GM18498 (cell line): ENCODE results near the gene WFDC5.

Experiments
- ATAC-seq: cut with Tn5 transposase; IDR thresholded peaks from one replicate; pipeline ENCODE4 v1.9.1; 2021; ENCODE audit warnings: mild to moderate bottlenecking, moderate library complexity; ENCODE audit not compliant: unreplicated experiment

Gene WFDC5

DNA sequence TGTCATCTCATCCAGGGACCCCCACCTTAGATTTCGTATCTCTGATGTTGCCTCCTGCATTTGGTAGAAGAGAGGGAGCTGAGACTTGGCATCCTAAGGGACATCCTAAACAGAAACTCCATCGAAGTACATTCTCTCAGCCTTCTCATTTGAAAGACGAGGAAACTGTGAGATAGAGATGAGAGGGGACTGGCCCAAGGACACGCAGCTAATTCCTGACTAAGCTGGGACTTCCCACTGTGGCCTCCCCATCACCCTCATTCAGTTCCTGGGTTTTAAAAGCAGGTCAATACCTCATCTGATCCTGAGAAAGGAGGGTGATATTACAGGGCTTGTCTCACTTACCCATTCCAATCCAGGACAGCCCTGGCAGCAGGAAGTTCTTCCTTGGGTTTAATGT is 855 bp upstream of the WFDC5 start:
- ATAC-seq, result no peak

DNA sequence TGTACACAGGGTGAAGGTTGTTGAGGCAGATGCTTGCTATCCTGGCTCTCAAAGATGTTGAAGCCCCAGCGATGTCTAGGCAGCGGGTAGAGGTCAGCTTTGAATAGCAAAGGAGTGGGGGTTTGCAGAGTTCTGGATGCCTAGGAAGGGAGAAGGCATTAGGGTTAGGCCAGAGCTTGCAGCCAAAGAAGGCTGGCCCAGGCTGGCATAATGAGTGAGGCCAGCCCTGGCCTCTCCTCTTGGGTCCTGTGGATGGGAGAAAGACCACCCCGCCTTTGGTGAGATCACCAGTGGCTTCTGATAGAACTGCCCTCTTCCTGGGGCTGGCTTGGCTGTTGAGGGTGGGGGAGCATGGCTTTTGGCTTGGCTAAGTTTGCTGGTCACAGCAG is 406 bp upstream of the WFDC5 start:
- no peak for ATAC-seq

DNA sequence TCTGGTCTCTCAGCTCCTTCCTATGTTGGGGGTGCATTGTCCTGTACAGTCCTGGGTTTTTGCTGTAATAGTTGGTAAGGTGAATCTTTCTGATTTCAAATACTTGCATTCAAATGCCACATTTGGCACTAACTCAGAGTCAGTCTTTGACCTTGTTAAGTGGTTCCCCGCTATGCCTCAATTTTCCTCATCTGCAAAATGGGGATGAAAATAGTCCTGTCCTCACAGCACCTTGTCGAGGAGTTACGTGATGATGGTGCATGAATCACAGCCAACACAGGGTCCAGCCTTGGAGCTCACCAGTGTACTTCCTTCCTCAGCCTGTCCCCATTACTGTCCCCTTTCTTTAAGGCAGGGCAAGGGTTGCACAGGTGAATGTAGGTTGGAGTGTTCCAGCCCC is 1.1 kb downstream of the WFDC5 start:
- no peak for ATAC-seq

DNA sequence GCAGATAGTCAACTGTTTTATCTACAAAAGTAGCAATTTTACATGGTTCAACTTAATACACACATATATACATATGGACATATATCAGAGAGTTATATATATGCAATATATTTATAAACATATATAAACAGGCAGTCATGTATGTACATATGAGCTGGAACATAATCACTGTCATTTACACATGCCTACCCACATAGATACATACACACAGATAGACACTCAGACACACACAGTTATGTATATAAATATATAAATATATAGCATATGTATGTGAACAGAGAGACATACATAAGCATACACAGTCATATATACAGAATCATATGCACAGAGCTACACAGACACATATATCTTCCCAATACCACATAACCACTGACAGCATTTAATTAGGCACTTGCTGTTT is 2.2 kb downstream of the WFDC5 start:
- ATAC-seq, result no peak

DNA sequence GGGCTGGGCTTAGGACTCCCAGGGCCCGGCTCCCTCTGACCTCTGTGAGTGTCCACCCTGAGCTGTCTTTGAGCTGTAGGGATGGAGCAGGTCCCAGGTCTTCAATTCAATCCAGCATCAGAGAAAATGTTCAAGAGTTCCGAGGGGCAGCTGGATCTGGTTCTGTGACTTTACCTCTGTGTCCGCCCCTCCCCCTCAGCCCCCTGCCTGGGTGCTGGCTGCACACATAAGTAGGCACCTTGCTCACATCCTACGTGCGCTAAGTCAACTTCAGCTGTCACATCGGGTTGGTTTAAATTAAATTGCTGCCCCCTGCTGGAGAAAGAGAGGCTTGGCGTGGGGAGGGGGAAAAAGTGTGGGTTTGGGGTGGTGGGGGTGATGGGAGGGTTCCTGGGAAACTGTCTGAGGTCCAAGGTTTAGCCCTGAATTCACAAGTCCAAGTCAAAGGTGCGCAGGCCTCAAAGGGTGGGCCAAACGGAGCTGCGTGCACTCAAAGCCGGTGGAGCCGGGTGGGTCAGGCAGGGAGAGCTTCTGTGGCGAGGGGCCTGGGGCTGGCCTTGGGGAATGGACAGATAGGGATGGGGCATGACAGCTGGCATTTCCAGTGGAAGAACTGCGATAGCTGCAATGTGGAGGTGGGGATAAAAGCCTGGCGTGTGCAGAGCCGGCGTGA is 3.0 kb downstream of the WFDC5 start:
- ATAC-seq, result no peak

DNA sequence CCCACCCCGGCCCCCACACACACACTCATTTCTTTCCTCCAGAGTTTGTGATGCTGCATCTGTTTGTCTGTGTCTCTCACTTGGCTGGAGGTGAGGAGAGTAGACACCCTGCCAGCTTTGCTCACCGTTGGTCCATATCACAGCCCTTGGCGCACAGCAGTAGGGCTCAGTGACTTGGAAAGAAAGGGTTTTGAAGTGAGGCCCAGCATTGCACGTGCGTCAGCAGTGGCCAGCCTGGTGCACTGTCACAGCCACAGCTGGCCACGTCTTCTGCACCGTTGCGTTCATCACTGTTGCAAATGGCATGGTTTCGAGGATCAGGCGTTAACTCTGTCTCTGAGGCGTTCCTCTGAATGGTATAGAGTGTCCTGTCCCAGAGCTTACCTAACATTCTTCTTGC is 3.7 kb downstream of the WFDC5 start:
- no peak for ATAC-seq

DNA sequence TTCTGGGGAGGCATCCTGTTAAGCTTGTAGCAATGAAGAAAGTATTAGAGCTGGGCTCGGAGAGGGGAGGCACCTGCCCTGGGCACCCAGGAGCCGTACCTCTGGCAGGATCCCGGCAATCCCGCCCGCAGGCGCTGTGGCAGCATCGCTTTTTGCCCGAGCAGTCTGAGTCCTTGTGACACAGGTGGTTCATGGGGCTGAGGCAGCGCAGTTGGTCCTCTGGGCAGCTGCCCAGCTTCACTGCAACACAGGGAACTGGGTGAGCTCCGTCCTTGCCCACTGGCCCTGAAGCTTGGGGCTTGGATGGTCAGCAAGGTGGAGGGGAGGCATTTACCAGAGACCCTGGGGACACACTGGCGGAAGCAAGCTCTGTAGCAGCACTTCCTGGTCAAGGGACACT is 4.7 kb downstream of the WFDC5 start:
- no peak for ATAC-seq

DNA sequence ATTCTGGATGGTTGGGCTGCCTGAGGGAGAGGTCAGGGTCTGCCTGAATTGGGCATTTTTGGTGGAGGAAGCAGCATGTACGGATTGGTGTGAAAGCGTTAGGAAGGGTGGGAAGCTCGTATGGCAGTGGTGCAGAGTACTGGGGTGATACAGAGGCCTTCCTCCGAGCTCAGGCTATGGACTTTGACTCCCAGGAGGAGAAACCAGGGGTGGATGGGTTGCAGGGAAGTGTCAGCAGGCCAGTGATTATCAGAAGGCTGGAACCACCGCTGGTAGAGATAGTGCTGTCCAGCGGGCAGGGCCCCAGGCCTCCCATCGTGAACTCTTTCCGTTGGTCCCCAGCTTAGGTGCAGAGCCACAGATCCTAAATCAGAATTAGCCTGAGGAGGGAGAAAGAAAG is 5.3 kb downstream of the WFDC5 start:
- no peak for ATAC-seq

DNA sequence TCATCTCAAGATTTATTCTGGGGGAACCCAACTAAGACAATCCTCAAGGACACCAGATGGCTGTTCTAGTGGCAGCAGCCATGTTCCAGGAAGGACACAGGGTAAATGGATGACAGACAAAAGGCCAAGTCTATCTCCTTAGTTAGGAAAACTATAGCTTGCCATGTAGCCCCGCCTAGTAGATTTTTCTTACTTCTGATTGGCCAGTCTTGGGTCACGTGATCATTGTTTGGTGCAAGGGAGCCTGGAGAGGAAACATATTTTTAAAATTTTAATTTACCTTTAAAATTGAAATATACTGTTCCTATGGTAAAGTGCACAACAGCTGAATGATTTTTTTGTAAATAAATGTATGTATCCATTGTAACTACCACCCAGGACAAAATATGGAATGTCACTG is 9.7 kb downstream of the WFDC5 start:
- no peak for ATAC-seq

DNA sequence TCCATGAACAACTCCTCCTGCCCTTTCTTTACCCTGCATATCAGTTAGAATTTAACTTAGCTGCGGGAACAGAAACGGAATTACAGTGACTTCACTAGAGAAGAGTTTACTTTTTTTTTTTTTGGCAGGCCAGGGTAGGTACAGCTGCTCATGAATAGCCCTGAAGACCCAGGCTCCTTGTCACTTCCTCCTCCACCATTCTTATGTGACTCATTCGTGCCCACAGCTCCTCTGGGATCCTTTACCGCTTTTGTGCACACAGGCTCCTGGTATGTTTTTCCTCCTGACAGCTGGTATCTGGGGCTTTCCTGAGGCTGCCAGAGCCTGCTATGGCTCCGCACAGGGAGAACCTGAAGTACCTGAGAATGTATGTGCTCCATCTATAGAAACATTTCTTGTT is 10.2 kb downstream of the WFDC5 start:
- no peak for ATAC-seq

DNA sequence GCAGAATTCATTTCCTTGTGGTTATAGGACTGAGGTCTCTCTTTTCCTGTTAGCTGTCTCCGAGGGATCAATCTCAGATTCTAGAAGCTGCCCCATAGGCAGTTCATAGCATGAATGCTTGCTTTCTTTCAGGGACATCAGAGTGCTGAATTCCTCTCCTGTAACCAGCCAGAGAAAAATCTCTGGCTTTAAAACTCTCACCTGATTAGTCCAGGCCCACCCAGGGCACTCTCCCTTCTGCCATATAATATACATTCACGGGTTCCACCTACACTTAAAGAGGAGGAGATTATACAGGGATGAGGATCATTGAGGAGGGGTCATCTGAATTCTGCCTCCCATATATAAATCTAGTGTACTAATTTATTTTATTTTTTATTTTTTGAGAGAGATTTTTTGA is 11.9 kb downstream of the WFDC5 start:
- ATAC-seq, result no peak

DNA sequence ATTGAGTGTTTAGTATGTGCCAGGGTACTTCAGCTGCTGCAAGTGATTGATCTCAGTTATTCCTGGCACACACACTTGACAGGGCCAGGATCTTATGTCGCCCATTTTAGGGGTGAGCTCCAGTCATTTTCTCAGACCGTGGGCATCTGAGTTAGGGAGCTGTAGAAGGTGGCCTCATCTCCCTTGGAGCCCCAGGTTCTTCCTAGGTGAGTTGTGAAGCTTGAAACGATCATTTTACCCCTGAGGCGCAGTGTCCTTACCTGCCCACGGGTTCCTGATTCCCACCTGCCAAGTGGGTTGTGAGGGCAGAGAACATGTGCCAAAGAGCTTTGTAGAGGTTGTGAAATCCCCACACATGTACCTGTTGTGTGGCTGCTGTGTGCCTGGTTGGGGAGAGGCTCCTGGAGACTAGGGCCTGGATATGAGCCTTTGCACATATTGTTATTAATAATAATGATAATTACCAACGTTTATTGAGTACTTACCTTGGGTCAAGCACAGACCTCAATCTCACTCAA is 13.6 kb downstream of the WFDC5 start:
- no peak for ATAC-seq

DNA sequence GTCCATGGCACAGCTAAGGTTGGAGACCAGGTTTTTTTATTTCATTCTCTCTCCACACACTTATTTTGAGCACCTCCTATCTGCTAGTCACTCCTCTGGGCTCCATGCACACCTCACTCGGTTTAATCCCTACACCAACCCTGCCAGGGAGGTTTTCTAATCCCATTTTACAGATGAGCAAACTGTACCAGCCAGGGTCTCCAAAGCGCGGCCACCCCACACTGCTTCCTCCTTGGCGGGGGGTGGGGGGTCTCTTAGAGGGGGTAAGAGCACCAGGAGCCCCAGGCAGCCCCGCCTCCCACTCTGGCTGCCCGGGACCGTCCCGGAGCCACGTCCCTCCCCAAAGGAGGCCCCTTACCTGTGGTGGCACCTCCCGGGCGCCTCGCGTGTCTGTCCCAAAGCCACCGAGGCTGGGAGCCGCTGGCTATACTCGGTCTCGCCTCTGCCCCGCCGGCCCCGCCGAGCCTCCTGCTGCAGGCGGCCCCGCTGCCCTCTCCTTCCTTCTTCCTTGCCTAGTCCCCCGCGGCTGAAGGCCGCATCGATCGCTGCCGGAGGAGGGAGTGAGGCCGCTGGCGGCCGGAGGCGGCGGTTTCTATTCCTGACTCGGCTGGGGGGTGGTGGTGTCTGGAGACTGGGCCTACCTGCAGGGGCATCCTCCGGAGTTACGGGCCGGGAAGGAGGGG is 14.3 kb downstream of the WFDC5 start, which contains the start of gene KCNS1:
Gene KCNS1 (minus strand): TSS at position 565 of the 683 bp plus-strand sequence. CDS start 1,891 bp downstream, outside the sequence.
- no peak for ATAC-seq

DNA sequence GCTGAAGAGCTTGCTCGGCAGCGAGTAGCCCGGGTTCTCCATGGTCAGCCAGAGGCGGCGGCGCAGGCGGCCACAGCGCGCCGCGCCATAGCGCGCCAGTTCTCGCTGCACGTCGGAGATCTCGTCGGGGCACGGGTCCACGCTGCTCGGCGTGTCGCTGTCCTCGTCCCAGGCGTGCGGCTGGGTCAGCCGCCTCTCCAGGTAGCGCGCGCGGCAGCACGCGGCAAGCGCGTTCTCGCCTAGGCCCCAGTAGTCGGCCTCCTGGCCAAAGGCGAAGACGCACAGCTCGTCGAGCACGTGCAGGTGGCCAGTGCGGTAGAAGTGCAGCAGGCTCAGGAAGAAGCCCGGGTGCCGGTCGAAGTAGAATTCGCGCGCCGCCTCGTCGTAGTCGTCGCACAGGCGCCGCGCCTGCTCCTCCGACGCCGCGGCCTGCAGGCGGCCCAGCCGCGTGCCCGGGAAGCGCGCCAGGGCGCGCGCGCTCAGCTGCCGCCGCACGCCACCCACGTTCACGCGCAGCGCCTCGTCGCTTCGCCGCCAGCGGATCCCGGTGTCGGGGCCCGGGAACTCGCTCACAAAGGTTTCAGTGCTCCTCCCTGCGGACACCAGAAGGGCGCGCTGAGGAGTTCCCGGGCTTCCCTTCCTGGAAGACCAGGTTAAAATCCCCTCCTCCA is 16.7 kb downstream of the WFDC5 start:
- ATAC-seq, result no peak

DNA sequence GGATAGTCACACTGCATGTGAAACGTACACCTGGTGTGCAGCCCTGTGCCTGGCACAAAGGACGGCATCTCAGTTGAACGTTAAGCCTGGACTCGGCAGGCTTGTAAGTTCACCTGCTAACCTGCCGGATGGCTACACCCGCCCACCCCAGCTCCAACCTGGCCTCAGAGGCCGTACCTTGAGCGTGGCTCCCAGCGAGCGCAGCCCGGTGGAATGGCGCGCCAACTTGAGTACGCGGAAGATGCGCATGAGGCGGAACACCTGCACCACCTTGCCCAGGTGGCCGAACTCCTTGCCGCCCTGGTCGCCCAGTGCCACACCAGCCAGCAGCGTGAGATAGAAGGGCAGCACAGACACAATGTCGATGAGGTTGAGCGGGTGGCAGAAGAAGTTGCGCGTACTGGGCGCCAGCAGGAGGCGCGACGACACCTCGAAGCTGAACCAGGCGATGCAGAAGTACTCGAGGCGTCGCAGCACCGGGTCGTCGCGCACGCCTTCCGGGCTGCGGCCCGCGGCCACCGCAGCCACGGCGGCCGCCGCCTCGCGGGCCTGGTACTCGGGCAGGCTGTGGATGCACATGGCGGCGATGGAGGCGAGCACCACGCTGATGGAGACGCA is 17.4 kb downstream of the WFDC5 start:
- ATAC-seq, result no peak

DNA sequence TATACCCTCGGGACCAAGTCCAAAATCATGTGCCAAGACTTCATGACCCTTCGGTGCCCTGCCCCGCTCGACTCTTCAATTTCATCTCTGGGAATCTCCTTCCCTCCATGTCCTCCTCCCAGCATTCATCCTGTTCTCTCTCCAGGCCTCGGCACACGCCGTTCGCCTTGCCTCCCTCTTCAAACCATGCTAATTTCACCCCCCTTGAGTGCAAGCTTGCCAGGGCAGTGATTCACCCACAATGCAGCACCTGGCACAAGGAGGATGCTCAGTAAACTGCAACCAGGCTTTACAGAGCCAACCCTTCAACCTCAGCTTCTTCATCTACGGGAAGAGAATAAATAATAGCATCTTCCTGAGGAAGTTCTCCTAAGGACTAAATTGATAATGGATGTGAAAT is 18.2 kb downstream of the WFDC5 start:
- no peak for ATAC-seq

DNA sequence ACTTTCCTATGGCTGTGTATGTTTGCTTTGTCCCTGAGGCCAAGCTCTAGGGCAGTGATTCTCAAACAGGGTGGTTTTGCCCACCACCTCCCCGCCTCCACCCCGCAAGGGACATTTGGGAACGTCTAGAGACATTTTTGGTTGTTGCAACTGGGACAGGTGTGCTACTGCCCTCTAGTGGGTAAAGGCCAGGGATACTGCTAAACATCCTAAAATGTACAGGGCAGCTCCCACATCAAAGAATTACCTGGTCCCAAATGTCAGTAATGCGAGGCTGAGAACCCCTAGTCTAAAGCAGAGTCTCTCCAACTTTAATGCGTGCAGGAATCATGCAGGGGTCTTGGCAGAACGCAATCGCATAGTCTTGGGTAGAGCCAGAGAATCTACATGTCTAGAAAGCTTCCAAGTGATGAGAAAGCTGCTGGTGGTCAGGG is 19.2 kb downstream of the WFDC5 start:
- ATAC-seq, result no peak

DNA sequence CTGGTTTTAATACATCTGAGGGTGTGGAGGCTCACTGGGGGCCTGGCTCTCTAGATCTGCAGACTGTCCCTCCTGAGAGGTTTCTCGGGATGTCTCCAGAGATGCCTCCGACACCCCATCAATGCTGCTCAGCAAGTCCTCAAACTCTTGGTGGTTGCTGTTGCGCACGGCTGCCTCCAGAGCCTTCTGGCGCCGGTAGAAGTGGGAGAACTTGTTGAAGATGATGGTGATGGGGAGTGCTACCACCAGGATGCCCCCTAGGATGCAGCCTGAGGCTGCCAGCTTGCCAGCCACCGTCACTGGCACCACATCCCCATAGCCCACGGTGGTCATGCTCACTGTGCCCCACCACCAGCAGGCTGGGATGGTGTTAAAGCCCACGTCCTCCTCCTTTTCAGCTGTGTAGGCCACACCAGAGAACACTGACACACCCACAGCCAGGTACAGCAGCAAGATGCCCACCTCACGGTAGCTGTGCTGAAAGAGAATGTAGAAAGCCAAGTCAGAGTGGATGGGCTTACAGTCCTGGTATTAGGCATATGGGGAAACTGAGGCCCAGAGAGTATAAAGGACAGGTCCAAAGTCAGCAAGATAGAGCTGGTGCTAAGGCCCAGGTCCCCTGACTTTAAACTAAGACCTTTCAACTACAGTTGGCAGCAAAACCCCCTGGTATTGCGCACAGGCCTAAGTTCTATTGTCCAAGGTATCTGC is 20.0 kb downstream of the WFDC5 start:
- no peak for ATAC-seq

DNA sequence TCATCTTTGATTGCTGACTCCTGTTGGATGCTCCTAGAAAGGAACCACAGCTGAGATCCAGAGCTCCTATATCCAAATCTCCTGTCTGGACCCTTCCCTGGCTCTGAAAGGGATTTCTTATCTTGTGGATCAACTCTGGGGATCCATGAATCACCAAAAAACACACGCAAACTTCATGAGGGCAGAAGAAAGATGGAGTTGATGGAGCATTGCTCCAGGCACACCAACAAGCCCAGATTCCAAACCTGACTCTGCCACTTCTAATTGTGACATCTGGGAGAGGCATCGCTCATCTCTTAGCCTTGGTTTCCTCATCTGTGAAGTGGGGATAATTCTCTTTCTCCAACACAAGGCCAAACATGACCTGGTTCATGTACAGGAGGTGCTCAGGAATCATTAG is 20.8 kb downstream of the WFDC5 start:
- no peak for ATAC-seq

DNA sequence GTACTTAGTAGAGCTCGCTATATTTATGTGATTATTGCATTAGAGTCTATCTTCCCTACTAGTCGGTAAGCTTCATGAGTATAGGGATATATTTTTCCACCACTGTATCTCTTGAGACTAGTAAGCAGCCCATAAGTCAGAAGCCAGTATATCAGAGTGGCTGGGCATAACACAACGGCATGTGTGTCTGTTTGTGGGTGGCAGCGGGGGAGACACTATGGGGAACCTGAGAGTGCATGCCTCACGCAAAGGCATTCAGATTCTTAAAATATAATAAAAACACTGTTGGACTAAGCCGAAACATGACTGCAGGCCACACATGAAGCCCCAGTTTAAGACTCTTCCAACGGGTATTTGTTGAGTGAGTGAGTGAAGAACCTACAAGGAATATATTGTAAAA is 22.1 kb downstream of the WFDC5 start:
- no peak for ATAC-seq

DNA sequence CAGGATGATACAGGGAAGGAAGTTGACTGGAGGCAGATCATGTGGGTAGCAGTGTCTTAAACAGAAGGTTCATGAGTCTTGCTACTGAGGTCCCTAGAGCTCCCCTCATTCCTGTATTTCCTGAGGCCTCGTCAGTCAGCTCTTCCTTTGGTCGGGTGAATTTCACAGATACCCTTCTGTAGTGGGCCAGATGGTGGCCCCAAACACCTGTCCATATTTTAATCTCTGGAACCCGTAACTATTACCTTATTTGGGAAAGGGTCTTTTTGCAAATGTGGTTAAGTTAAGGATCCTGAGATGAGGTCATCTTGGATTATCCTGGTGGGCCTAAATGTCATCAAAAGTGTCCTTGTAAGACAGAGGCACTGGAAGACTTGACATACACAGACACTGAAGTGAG is 23.6 kb downstream of the WFDC5 start:
- no peak for ATAC-seq
